HG03103 (cell line): ENCODE measurements around the gene CMIP.

Experiments used
- ATAC-seq: cut with Tn5 transposase; IDR thresholded peaks from one replicate; pipeline ENCODE4 v1.9.1; 2021; ENCODE audit warnings: low read depth; ENCODE audit not compliant: unreplicated experiment

Gene CMIP

GRCh38 chr16:81458827-81459598, 14.4 kb downstream of the CMIP start:
- ATAC-seq: no peak

- ATAC-seq: no peak
Observed at GRCh38 chr16:81460075-81460474, 15.5 kb downstream of the CMIP start.

GRCh38 chr16:81461243-81461642, 16.6 kb downstream of the CMIP start:
- no peak for ATAC-seq

GRCh38 chr16:81461766-81462165, 17.2 kb downstream of the CMIP start:
- no peak for ATAC-seq

GRCh38 chr16:81462683-81463082, 18.1 kb downstream of the CMIP start:
- ATAC-seq: no peak

GRCh38 chr16:81463296-81463890, 18.8 kb downstream of the CMIP start:
- no peak for ATAC-seq

- ATAC-seq: no peak
Observed at GRCh38 chr16:81464279-81464678, 19.7 kb downstream of the CMIP start.

GRCh38 chr16:81465375-81465943, 20.9 kb downstream of the CMIP start:
- ATAC-seq: no peak

- ATAC-seq: no peak
Observed at GRCh38 chr16:81466356-81466980, 21.9 kb downstream of the CMIP start.

GRCh38 chr16:81467072-81467471, 22.5 kb downstream of the CMIP start:
- no peak for ATAC-seq

- ATAC-seq: no peak
Observed at GRCh38 chr16:81467815-81468214, 23.2 kb downstream of the CMIP start.

- no peak for ATAC-seq
Observed at GRCh38 chr16:81468269-81468902, 23.8 kb downstream of the CMIP start.

GRCh38 chr16:81469183-81469677, 24.6 kb downstream of the CMIP start:
- no peak for ATAC-seq

- peak; percentile 85 for ATAC-seq
Observed at GRCh38 chr16:81469710-81470535, 25.3 kb downstream of the CMIP start.

- ATAC-seq: no peak
Observed at GRCh38 chr16:81470796-81471636, 26.4 kb downstream of the CMIP start.

- no peak for ATAC-seq
Observed at GRCh38 chr16:81471882-81472281, 27.3 kb downstream of the CMIP start.

GRCh38 chr16:81472391-81472790, 27.8 kb downstream of the CMIP start:
- ATAC-seq: no peak

- ATAC-seq: no peak
Observed at GRCh38 chr16:81473066-81473488, 28.5 kb downstream of the CMIP start.

GRCh38 chr16:81473558-81473957, 28.9 kb downstream of the CMIP start:
- ATAC-seq: no peak
